Smooth muscle cell (in vitro differentiated cells): ENCODE data around the gene LHX3. TPM values are rescaled to one million over a fixed set of nuclear protein-coding genes. Genes with fewer than 3 reads are reported as not detected.
A peak's percentile ranks its signal among the peaks of the same experiment; 100 is the strongest.

ENCODE experiments used
- DNase-seq: peaks from one replicate; lab custom pipeline; 2025; ENCODE audit not compliant: unreplicated experiment; lab: John Stamatoyannopoulos, UW
- H2AFZ ChIP-seq: fragments of 200-600 bp; sonication (generic); 2 replicates; pipeline ENCODE4 v1.6.0; 2016; ENCODE audit warnings: antibody characterized with exemption, low read depth, mild to moderate bottlenecking
- H3F3A ChIP-seq: fragments of 200-600 bp; sonication (generic); 2 replicates; pipeline ENCODE4 v1.6.0; 2017; ENCODE audit warnings: antibody characterized with exemption, low read depth
- H3K27ac ChIP-seq: fragments of 200-600 bp; sonication (generic); 2 replicates; pipeline ENCODE4 v1.5.1; 2016; ENCODE audit warnings: low read depth, mild to moderate bottlenecking
- H3K27me3 ChIP-seq: fragments of 200-600 bp; sonication (generic); 2 replicates; pipeline ENCODE4 v1.6.1; 2016; ENCODE audit warnings: low read depth, mild to moderate bottlenecking
- H3K36me3 ChIP-seq: fragments of 200-600 bp; sonication (generic); 2 replicates; pipeline ENCODE4 v1.5.1; 2016; ENCODE audit warnings: low read depth
- H3K4me1 ChIP-seq: fragments of 200-600 bp; sonication (generic); 2 replicates; pipeline ENCODE4 v1.5.1; 2016; ENCODE audit warnings: low read depth
- H3K4me2 ChIP-seq: fragments of 200-600 bp; sonication (generic); 2 replicates; pipeline ENCODE4 v1.6.0; 2016; ENCODE audit warnings: mild to moderate bottlenecking
- H3K4me3 ChIP-seq: fragments of 200-600 bp; sonication (generic); 2 replicates; pipeline ENCODE4 v1.5.1; 2016; ENCODE audit warnings: mild to moderate bottlenecking
- H3K79me2 ChIP-seq: fragments of 200-600 bp; sonication (generic); 2 replicates; pipeline ENCODE4 v1.6.0; 2016; ENCODE audit warnings: low read depth, mild to moderate bottlenecking
- H3K9ac ChIP-seq: fragments of 200-600 bp; sonication (generic); 2 replicates; pipeline ENCODE4 v1.6.0; 2016; ENCODE audit warnings: low read depth
- H3K9me3 ChIP-seq: fragments of 200-600 bp; sonication (generic); replicated peaks from 2 replicates; pipeline ENCODE4 v1.5.1; 2016; ENCODE audit warnings: low read depth
- H4K20me1 ChIP-seq: fragments of 200-600 bp; sonication (generic); 2 replicates; pipeline ENCODE4 v1.6.0; 2016; ENCODE audit warnings: low read depth
- WGBS: methylation state at CpG from one replicate; pipeline ENCODE4 v1.1.7; 2016; ENCODE audit warnings: low lambda C conversion rate; 5-methylcytosine and 5-hydroxymethylcytosine counted together
- polyA plus RNA-seq: library from polyadenylated mRNA; unstranded; fragments of >200 nt; fragmentation: Nextera tagmentation; extraction: Ambion mirVana; gene quantifications from 2 replicates; pipeline ENCODE4 v1.2.1, GENCODE V29; 2016
- total RNA-seq: library from RNA; depleted of rRNA; stranded (reverse); fragments of >200 nt; gene quantifications from 2 replicates; pipeline ENCODE4 v1.2.3, GENCODE V29; 2014
- TF ChIP-seq, protein P1 (sequence below): fragments of 200-600 bp; sonication (generic); IDR thresholded peaks from 2 replicates; pipeline ENCODE4 v1.5.1; 2017; ENCODE audit warnings: borderline replicate concordance, mild to moderate bottlenecking, antibody characterized with exemption; ENCODE audit not compliant: insufficient read depth, poor library complexity, severe bottlenecking

Gene LHX3
- total and polyA plus RNA-seq, 2 experiments from 2014 or later, result not detected

DNA sequence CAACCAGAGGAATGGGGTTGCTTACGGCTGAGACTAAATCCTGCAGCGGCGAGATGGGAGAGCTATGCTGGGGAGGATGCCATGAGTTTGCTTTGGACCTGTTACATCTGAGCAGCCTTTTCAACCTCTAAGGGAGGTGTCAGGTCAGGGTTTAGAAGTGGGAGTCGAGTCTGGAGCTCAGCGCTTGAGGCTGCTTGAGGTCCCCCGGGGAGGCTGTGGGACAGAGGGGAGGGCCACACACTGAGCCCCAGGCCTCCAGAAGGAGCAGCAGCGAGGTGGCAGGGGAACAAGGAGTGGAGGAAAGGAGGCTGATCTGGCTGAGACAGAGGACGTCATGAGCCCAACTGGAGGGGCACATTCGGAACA, 42.6 kb upstream of the LHX3 start:
- WGBS, result 77% methylated on average over 8 of the region's 9 CpGs
- H3K36me3 ChIP-seq, result no peaks in the 10 kb centered on the region
- no peak for DNase-seq
- peaks cover 16% of the 10 kb centered on the region for H3K4me1 ChIP-seq
- H3K27ac ChIP-seq, result no peak overlapping the region
- H3K9ac ChIP-seq, result no peak overlapping the region
- H2AFZ ChIP-seq, result no peak overlapping the region
- H3K27me3 ChIP-seq, result no peaks in the 10 kb centered on the region
- no peaks in the 10 kb centered on the region for H3F3A ChIP-seq
- H3K79me2 ChIP-seq, result peaks cover 6% of the 10 kb centered on the region
- no peak overlapping the region for H3K4me2 ChIP-seq
- TF ChIP-seq, protein P1, sequence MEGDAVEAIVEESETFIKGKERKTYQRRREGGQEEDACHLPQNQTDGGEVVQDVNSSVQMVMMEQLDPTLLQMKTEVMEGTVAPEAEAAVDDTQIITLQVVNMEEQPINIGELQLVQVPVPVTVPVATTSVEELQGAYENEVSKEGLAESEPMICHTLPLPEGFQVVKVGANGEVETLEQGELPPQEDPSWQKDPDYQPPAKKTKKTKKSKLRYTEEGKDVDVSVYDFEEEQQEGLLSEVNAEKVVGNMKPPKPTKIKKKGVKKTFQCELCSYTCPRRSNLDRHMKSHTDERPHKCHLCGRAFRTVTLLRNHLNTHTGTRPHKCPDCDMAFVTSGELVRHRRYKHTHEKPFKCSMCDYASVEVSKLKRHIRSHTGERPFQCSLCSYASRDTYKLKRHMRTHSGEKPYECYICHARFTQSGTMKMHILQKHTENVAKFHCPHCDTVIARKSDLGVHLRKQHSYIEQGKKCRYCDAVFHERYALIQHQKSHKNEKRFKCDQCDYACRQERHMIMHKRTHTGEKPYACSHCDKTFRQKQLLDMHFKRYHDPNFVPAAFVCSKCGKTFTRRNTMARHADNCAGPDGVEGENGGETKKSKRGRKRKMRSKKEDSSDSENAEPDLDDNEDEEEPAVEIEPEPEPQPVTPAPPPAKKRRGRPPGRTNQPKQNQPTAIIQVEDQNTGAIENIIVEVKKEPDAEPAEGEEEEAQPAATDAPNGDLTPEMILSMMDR, result no peak
- no peak overlapping the region for H3K4me3 ChIP-seq
- no peaks in the 10 kb centered on the region for H3K9me3 ChIP-seq
- H4K20me1 ChIP-seq, result peaks cover 19% of the 10 kb centered on the region

DNA sequence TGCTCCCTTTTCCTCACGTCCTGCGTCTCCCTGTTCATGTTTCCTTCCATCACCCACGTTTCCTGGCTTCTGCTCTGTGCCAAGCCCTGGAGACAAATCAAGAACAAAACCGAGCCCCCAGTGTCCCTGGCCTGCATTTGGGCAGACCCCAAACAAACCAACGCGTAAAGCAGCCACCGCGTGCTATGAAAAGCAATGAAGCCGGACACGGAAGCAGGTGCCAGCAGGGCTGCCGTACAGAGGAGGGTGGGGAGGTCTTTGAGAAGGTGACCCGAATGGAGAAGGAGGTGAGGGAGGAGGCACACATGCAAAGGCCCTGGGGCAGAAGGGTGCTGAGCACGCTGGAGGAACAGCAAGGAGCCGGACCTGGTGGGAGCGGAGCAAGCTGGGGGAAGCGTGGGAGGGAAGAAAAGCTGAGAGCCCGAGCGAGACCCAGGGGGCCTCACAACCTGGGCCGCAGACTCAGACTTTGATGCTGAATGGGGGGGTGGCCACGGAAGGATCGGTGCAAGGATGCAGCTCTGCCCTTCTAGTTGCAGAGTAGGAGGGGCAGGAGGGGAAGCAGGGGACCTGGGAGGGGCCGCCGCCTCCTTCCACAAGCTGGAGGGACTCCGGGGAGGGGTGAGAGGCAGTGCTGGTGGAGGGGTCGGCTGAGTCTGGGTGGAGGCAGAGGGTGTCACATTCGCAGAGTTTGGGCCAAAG, 42.1 kb upstream of the LHX3 start:
- Histone ChIP-seq H4K20me1 (peaks cover 24% of the 10 kb centered on the region), H3K79me2 (peaks cover 6% of the 10 kb centered on the region), H3K27me3 (no peaks in the 10 kb centered on the region), H3K9me3 (no peaks in the 10 kb centered on the region), H3K9ac (no peak overlapping the region), H3K4me1 (peaks cover 16% of the 10 kb centered on the region), H3K36me3 (no peaks in the 10 kb centered on the region), H3K4me2 (no peak overlapping the region), H3K27ac (no peak overlapping the region), H3K4me3 (no peak overlapping the region), H2AFZ (no peak overlapping the region), H3F3A (no peaks in the 10 kb centered on the region)
- no peak for DNase-seq
- TF ChIP-seq, protein P1, result no peak
- 90% methylated on average over 26 of the region's 26 CpGs for WGBS

DNA sequence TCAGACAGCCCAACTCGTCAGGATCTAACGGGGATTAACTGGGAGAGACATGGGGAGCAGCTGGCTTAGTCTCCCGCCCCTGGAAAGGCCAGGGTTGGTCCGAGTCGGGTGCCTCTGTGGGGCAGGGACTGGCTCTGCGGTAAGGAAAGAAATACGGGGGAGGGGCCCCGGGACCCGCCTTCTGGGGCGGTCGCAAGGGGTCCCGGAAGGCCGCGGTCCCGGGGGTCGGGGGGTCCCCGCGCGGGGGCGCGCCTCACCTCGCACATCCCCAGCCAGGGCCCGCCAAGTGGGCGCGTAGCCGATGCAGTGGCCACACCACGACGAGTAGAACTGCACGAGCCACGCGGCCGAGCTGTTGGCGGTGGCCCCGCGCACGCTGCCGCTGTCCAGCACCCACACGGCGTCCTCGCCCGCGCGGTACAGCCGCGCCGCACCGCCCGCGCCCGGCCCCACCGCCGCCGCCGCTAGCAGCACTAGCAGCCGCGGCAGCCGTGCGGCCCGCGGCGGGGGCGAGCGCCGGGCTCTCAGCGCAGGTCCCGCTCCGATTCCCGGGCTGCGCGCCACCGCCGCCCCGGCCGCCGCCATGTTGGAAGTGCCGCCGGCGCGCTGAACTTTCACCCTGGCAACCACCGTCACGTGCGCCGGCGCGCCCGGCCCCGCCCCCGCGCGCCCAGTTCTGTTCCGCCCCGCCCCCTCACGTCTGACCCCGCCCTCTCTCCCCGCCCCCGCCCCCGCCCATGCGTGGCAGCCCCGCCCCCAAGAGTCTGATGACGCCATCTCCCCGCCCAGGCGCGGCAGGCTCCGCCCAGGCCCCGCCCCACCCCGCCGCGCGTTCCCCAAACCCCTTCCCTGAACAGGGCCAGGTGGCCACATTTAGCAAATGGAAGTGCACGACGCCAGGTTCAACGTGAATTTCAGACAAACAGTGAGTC, 40.6 kb upstream of the LHX3 start, which contains the start of gene QSOX2:
Gene QSOX2, minus strand, starts transcription at position 594 of the 932 bp plus-strand sequence. Its CDS starts 9 bp downstream, at position 585.
- no peaks in the 10 kb centered on the region for H3F3A ChIP-seq
- peak within 1 kb of the TSS; percentile 90 for H2AFZ ChIP-seq
- TF ChIP-seq, protein P1, result no peak
- no peak within 1 kb of the TSS for H3K9ac ChIP-seq
- peaks cover 16% of the 10 kb centered on the region for H3K4me1 ChIP-seq
- under 1% methylated on average over 58 of the region's 112 CpGs for WGBS
- no peaks in the 10 kb centered on the region for H3K36me3 ChIP-seq
- peak; percentile 76 for DNase-seq
- peak within 1 kb of the TSS; percentile 60 for H3K4me3 ChIP-seq
- peak within 1 kb of the TSS; percentile 28 for H3K27ac ChIP-seq
- peak within 1 kb of the TSS; percentile 95 for H3K4me2 ChIP-seq
- H3K9me3 ChIP-seq, result no peaks in the 10 kb centered on the region
- peaks cover 38% of the 10 kb centered on the region for H4K20me1 ChIP-seq
- H3K79me2 ChIP-seq, result peaks cover 9% of the 10 kb centered on the region
- H3K27me3 ChIP-seq, result no peaks in the 10 kb centered on the region
